AG04450 (cell line): Measurements from ENCODE around the gene MARCHF4. TPM values are rescaled to one million over a fixed set of nuclear protein-coding genes. Genes with fewer than 3 reads are reported as not detected.

Experiments used
- CTCF ChIA-PET: fragments of 300-600, 350-600 bp; formaldehyde crosslinking; extraction: SDS; loops from one replicate; lab custom pipeline; 2022; ENCODE audit warnings: antibody characterized with exemption, inconsistent platforms; lab: Charles Lee
- POLR2A ChIA-PET: fragments of 350-600 bp; formaldehyde crosslinking; extraction: SDS; loops from one replicate; lab custom pipeline; 2021; ENCODE audit warnings: antibody characterized with exemption, inconsistent platforms; lab: Yijun Ruan, JAX
- DNase-seq: peaks from one replicate; pipeline ENCODE4 v3.0.0-alpha.2; 2011; ENCODE audit warnings: low read depth, low spot score
- H3K27ac ChIP-seq: one replicate; pipeline ENCODE4 v1.5.1; 2012; ENCODE audit warnings: low read depth, low read length, control low read depth
- H3K27me3 ChIP-seq: one replicate; pipeline ENCODE4 v1.6.0; 2012; ENCODE audit warnings: low read length; ENCODE audit not compliant: control insufficient read depth, insufficient read depth
- H3K4me3 ChIP-seq: 2 replicates; pipeline ENCODE4 v1.5.1; 2011; ENCODE audit warnings: mild to moderate bottlenecking, low read depth, low read length, control low read depth
- H3K9me3 ChIP-seq: 2 replicates; pipeline ENCODE4 v1.5.1; 2012; ENCODE audit warnings: low read length; ENCODE audit not compliant: control insufficient read depth, insufficient read depth
- CTCF ChIP-seq: IDR thresholded peaks from 2 replicates; pipeline ENCODE4 v1.5.1; 2011; ENCODE audit warnings: low read depth, low read length, control low read depth, inconsistent platforms
- polyA plus RNA-seq: library from polyadenylated mRNA; depleted of rRNA; stranded (reverse); fragments of >200 nt; gene quantifications from 2 replicates; pipeline ENCODE4 v1.2.3, GENCODE V29; 2011

The MARCHF4 gene
- polyA plus RNA-seq, 1 experiment, result 3.8 TPM

- POLR2A ChIA-PET, result interaction anchor here (0.6 kb wide), 1 partner anchor 88 kb away, joined by 3 read pairs; no protein-coding TSS in a partner anchor
- no peak overlapping the region for H3K27ac ChIP-seq
- no peak for DNase-seq
- TF ChIP-seq CTCF, result no peak
- no peaks in the 10 kb centered on the region for H3K9me3 ChIP-seq
- CTCF ChIA-PET, result no interaction called here
- no peak overlapping the region for H3K4me3 ChIP-seq
- peaks cover 2% of the 10 kb centered on the region for H3K27me3 ChIP-seq
Measured at GRCh38 chr2:216410550-216410949, 38.3 kb upstream of the MARCHF4 start.

- H3K9me3 ChIP-seq, result no peaks in the 10 kb centered on the region
- ChIA-PET CTCF (interaction anchor here (1.3 to 1.6 kb wide), 2 partner anchors 10 to 187 kb away, joined by 3 to 5 read pairs; no protein-coding TSS in a partner anchor), POLR2A (no interaction called here)
- peaks cover 2% of the 10 kb centered on the region for H3K27me3 ChIP-seq
- DNase-seq, result no peak
- no peak for TF ChIP-seq CTCF
- H3K4me3 ChIP-seq, result no peak overlapping the region
- no peak overlapping the region for H3K27ac ChIP-seq
Measured at GRCh38 chr2:216408426-216409290, 36.4 kb upstream of the MARCHF4 start.

GRCh38 chr2:216406826-216407225 is 34.5 kb upstream of the MARCHF4 start:
- Histone ChIP-seq H3K27me3 (peaks cover 2% of the 10 kb centered on the region), H3K27ac (no peak overlapping the region), H3K9me3 (no peaks in the 10 kb centered on the region), H3K4me3 (no peak overlapping the region)
- no peak for DNase-seq
- POLR2A ChIA-PET, result no interaction called here
- CTCF ChIA-PET, result no interaction called here
- no peak for TF ChIP-seq CTCF

- ChIA-PET CTCF (interaction anchor here (1.0 to 5.0 kb wide), 6 partner anchors 32 to 279 kb away, joined by 3 to 38 read pairs (median 16); partner anchors contain the start of gene MARCHF4), POLR2A (no interaction called here)
- H3K27ac ChIP-seq, result no peak overlapping the region
- H3K27me3 ChIP-seq, result peaks cover 2% of the 10 kb centered on the region
- H3K4me3 ChIP-seq, result no peak overlapping the region
- no peak for DNase-seq
- TF ChIP-seq CTCF, result no peak
- no peaks in the 10 kb centered on the region for H3K9me3 ChIP-seq
Measured at GRCh38 chr2:216405588-216405987, 33.3 kb upstream of the MARCHF4 start.
